NCI-H2196 (cell line): Measurements from ENCODE around the gene TBC1D21.

ENCODE experiments used
- DNase-seq: peaks from one replicate; lab custom pipeline; 2025; ENCODE audit not compliant: unreplicated experiment; lab: John Stamatoyannopoulos, UW

TBC1D21 gene

DNA sequence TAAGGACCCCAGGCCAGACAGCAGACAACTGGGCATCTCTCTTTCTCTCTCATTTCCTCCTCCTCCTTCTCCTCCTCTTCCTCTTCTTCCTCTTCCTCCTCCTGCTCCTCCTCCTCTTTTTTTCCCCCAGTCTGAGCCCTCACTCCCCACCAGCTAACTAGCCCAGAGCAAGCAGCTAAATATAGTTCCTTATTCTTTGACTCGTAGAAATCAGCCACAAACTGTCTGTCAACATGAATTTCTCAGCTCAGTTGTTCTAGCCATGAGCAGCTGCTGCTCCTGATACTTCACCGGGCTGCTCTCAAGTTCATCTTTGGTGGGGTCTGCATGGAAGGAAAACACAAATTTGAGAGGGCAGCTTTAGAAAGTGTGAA lies 33.7 kb downstream of the TBC1D21 start:
- no peak for DNase-seq

DNA sequence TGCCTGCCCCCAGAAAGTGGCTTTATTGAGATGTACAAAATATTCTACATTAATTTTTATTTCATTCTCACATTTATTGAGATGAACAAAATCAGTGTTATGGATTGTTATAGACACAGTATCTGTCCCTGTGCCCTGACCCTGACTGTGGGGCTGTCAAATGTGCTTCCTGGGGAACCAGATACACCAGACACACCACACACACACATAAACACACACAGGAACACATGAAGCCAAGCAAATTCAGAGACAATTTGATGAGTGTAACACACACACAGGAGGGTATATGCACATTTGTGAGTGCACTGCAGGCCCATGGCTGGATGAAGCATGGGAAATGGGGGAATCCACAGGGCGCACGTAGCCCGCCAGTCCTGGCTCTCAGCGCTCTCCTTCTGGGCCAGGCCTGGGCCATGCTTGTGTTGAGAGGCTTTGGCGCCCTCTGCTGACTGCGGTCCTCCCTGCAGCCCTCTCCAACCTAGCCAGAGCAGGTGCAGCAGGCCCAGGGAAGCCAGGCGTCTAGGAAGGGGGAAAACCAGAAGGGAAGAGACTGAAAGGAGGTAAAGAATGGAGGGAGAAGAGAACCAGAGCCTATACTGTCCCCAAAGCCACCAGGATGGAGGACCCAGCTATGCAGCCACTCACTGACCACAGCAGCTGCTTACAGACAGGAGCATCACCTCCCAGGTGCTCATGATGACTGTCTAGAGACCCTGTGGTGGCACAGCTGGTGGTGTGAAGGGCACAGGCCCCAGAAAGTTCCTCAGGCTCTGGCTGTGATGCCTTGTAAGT lies 34.9 kb downstream of the TBC1D21 start:
- peak; percentile 60 for DNase-seq

DNA sequence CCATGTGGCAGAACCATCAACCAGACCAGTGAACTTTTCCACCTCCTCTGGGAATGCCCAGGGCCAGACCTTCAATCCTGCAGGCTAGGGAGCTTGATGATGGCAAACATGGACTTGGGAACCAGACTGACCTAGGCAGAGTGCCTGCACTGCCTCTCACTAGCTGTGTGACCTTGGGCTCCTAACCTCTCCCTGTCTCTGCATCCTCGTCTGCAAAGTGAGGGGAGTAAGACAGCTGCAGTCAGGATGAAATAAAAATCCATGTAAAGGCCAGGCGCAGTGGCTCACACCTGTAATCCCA lies 35.4 kb downstream of the TBC1D21 start:
- DNase-seq: no peak

DNA sequence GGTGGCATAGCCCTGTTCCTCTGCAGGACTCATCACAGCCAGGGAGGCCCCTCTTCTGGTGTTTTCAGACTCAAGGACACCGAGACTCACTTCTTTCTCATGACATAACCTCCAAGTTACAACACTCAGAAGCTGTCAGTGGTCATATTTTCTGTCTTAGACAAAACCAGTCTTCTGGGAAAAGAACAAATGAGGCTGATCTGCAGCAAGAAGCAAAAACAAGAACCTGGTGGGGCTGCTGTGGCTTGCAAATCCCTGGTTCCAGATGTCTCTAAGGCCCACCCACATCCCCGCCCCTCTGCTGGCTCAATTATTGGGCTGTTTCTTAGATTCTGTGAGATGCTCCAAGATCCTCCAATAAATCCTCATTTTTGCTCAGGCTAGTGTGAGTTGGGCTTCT lies 36.3 kb downstream of the TBC1D21 start:
- no peak for DNase-seq

DNA sequence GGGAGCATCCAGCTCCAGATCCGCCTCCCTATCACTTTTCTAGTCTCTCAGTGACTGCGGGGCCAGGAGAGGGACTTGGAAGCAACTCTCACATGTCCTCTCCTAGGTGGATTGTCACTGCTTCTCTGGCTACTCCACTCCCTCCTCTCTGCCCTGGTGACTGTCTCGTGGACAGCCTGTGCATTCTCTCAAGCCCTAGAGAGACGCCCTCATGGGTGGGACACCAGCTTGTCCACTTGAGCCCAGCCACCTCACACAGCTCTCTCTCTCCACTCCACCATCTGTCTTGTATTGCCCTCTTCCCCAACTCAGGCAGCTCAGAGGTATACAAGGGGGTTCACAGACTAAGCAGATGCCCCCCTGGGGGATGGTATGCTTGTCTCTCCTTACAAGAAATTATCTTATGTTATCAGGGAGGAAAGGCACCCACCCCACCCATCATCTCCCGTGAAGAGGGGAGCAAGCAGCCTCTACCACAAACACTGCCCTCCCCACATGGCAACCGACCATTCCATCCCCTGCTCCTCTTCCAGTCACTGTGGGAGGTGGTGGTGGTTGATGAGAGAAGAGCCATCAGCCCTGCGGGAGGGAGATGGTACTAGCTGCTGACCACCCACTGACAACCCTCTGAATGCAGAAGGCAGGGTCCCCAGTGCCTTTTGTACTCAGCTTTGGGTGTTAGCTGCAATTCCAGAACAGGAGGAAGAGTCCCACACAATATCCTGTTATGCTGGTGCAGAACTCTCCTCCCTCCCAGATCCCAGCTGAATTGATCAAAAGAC lies 37.3 kb downstream of the TBC1D21 start:
- no peak for DNase-seq

DNA sequence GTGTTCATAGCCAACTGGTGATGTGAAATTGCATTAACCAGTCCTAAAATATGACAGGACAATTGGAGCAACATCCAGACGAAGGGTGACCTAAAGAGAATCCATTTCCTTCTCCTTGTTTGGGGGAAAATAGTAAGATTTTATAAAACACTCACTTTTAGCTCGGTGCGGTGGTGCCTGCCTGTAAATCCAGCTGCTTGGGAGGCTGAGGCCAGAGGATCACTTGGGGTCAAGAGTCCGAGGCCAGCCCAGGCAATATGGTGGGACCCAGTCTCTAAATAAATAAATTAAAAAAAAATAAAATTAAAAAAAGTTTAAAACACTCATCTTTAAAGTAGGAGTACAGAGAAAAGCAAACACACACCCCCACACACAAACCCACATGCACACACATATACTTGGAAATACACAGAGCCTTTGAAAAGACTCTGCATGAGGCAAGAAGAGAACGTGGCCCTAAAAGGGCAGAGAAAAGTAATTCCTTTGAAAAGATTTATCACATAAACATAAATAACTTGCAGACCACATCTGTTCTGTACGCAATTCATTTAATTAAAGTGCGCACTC lies 38.7 kb downstream of the TBC1D21 start:
- DNase-seq: no peak

DNA sequence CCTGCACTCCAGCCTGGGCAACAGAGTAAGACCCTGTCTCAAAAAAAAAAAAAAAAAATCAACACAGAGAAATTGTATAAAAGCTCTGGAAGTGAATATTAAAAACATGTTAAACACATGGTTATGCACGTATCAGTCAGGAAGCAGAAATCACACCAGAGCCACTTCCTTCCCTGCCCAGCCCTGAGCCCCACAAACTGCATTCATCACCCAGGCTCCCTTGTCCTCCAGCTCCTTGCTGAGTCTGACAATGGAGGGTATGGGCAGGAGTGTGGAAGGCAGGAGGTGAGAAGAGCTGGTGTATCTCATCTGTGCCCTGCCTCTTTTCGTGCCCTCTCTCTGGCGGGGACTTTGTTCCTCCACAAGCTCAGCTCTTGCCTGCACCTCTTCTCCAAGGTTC lies 40.8 kb downstream of the TBC1D21 start:
- no peak for DNase-seq

DNA sequence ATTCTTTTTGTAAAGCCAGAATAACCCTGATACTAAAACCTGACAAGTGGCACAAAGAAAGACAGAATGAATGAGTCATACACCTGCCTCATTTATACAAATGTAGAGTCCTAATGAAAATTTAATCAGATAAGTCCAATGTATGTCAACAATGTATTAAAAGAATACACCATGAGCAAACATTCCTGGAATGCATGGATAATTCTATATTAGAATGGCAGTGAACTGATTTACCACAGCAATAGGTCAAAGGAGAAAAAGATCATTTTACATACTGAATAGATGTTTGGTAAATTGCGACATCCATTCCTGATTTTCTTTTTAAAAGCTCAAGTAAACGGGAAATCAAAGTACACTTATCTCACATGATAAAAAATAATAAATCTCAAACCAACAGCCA lies 41.7 kb downstream of the TBC1D21 start:
- no peak for DNase-seq

DNA sequence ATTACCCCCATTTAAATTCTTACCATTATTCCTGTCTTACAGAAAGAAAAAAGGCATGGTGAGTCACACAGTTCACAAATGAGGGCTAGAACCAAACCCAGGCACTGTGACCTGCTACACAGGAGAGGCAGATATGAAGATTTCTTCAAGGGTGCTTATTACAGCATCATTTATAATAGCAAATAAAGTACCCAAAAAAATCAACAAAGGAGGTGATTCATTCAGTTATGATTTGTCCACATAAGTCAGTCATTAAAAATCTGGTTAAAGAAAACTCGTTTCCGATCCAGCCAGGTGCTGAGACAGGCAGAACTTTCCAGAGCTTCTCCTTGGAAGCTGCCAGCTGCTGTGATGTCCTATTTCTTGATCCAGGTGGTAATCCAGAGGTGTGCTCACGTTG lies 45.4 kb downstream of the TBC1D21 start:
- no peak for DNase-seq

DNA sequence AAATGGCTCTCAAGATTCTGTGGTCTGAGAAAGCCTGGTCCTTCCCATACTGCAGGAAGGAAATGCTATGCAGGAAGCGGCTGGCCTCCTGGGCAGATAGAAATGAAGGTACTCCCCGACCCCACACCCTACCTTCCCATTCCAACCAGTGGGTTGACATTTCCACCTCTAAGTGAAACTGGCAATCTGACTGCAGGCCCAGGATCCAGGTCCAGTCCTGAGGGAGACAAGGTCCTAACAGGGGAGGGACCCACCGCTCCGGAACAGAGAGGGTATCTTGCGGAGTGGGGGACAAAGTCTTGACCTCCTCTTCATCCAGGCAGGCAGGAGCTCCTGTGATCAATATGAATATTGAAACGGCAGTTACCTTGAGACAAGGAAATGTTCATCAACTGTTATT lies 46.3 kb downstream of the TBC1D21 start:
- DNase-seq: no peak

DNA sequence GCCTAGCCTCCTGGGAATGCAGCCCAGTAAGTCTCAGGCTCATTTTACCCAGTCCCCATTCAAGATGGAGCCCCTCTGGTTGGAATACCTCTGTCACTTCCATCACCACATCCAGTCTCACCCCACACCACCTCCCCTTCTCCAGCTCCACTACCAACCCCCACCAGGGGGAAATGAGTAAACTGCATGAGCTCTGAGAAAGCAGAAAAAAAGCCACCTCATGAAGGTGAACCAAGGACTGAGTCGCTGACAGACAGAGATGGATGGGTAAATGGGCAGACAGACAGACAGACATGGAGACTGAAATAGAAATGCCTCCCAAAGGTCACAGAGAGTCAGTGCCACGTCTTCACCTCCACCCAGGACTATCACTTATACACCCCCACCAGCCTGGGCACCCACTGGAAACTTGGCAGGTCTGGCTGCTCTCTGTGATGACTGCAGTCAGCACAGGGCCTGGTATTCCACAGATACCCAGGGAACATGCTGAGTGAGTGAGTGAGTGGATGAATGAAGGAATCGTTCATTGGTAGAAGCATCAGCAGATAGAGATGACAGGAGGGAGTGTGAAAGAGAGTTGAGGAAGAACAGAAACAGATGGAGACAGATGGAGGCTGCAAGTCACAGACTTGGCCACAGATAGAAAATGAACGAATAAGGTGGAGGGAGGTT lies 48.0 kb downstream of the TBC1D21 start:
- no peak for DNase-seq

DNA sequence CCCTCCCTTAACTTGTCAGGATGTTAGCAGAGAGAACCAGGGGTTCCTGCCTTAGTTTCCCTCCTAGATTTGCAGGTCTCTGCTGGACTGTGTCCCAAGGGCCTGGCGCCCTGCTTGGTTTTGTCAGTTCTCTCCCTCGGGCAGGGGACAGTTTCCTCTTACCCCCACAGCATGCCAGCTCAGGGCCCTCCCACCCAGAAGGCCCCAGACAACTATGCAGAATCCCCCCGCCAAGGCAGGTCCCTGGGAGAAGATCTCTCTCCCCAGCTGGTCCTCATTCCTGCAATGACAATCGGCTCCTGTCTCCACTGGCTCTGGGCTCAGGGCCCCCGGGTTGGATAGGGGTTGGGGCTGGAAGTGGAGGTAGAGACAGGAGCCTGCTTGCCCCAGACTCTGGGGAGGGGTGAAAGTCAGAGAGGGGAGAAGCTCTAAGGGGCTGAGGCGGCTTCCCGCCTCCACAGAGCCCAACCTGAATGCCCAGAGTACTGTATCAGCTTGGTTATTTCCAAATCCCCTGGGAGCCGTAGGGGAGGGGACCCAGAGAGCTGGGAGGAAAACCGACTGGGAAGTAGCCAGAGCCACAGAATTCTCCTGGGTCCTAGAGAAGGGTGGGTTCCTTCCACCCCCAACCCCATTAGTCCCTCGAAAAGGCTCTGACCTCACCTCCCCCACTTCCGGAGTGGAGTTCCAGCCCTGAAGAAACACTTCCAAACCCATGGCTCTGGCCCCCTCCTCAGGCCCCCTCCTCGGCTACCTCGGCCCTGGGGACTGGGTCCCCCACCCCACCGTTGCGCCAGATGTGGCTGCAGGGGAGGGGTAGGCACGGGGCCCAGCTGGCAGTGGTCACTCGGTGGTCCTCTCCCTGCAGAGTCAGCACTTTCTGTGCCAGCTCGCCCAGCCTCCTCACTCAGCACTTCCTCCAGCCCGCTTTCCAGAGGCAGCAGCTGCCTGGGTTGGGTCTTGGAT lies 49.1 kb downstream of the TBC1D21 start:
- no peak for DNase-seq

DNA sequence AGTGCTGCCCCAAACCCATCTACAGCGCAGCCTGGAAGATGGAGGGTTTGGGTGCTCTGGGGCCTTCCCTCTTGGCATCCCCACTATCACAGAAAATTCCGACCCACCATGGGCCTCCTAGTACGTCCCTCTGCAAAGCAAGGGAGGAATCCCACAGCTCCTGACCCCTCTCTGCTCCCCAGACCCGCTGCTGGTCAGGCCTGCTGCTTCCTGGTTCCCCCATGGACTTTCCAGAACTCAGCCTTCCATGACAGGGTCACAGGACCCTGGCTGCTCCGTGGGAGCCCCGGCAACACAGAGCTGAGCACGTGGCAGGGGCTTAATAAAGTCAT lies 49.8 kb downstream of the TBC1D21 start:
- no peak for DNase-seq

DNA sequence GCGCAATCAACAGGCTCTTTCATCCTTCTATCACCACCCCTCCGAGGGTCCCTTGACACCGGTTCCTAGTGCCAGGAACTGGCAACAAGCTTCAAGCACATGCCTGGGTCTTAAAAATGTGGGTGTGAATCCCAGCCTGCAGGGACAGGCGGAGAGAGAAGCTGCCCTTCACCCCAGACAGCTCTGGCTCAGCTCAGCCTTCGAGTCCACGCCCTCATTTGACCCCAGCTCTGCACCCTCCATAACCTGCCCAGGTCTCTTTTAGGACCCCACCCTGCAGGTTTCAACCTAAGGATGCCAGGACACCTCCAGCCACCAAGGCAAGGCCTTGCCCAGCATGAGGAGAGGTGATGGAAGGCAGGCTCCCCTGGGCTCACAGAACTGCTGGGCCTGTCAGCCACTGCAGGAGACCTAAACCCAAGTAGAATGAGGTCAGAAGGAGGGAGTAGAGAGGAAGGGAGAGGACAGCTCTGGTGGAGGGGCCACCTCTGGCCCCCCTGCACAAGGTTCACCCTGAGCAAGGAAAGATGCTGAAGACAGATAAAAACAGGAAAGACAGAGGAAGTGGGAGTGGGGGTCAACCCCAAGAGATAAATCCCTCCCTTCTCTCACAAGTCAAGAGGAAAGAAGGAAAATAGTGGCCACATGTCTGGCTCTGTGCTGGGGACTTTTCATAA lies 50.3 kb downstream of the TBC1D21 start:
- no peak for DNase-seq

DNA sequence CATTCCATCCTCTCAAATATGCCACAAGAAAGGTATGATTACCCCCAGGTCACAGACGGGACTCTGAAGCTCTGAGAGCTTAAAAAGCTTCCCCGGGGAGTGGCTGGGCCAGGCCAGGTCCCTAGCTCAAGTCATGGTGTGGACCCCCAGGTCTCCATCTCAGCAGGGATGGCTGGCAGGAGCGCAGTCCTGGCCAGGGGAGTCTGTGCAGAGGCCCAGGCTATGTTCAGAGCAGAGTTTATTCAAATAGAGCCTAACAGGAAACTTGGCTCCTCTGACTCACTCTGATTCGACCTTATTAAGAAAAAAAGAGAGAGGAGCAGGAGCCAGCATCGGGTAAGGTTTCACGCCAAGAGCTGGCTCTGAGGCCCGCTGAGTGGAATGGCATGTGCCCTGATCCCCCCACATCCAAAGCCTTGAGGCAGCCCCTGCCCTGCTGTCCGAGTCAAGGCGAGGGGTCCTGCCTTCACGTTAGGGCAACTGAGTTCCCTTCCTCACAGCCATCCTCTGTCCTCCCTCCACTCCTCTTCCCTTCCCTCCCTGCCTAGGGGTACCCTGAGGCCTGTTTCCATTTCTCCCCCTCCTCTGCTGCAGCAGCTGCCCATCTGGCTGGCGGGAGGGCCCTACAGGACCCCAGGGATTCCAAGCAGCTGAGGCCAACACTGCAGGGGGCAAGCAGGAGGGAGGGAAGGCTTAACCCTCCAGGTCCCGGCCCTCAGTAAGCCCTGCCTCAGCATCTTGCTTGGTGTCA lies 51.0 kb downstream of the TBC1D21 start:
- DNase-seq: peak; percentile 1

DNA sequence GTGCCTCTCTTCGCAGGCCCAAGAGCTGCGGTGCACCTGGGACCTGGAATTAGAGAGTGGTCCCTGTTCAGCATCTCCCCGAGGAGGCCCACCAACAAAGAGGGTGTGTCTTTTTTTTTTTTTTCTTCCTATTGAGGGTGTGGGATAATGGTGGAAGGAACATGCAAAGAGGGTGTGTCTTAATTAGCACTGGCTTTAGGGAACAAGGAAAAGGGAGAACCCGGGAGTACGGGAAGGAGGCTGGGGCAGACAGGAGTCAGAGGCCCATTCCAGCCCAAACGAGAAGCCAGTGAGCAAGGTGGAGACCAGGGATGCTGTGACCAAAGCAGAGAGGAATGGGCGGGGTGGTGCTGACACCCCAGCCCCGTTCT lies 52.5 kb downstream of the TBC1D21 start:
- DNase-seq: no peak

DNA sequence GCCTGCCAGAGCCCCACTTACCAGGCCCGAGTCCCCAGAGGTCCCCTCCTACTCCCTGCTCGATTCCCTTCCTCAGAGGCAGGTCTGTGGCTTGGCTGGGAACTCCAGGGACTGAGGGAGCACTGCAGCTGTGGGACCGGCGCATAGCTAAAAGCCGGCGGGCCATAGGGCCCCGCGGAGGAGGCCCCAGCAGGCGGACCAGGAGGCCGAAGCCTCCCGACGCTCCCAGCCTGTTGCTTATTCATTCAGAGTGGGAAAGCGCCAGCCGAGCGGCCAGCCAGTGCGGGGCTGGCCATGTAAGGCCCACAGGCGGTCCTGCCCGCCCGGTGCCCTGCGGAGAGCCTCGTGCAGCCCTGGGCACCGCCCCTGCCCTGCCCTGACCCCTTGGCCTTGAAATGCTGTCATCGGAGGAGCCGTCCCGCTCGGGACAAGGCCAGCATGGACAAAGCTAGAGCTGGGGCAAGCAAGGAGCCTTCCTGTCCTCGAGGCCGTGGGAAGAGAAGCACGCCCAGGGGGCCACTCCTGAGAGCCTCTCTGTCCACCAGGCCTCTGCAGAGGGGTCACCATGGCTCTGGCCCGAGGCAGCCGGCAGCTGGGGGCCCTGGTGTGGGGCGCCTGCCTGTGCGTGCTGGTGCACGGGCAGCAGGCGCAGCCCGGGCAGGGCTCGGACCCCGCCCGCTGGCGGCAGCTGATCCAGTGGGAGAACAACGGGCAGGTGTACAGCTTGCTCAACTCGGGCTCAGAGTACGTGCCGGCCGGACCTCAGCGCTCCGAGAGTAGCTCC lies 53.0 kb downstream of the TBC1D21 start, which contains the start of gene LOXL1:
TSS of gene LOXL1 (plus strand) at position 244 of the 784 bp plus-strand sequence. CDS start at position 566, 322 bp downstream.
- DNase-seq: peak; percentile 38

DNA sequence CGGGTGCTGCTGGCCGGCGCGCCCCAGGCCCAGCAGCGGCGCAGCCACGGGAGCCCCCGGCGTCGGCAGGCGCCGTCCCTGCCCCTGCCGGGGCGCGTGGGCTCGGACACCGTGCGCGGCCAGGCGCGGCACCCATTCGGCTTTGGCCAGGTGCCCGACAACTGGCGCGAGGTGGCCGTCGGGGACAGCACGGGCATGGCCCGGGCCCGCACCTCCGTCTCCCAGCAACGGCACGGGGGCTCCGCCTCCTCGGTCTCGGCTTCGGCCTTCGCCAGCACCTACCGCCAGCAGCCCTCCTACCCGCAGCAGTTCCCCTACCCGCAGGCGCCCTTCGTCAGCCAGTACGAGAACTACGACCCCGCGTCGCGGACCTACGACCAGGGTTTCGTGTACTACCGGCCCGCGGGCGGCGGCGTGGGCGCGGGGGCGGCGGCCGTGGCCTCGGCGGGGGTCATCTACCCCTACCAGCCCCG lies 53.7 kb downstream of the TBC1D21 start:
- peak; percentile 38 for DNase-seq
